Muscle layer of duodenum (tissue), 2 donors: ENCODE data around the gene MAPRE2.

Source experiments
- H3K27ac ChIP-seq: one replicate; pipeline ENCODE4 v1.7.0; 2013; ENCODE audit warnings: mild to moderate bottlenecking, low read length
- H3K27me3 ChIP-seq: one replicate; pipeline ENCODE4 v1.7.0; 2013; ENCODE audit warnings: low read depth, mild to moderate bottlenecking, control low read depth, low read length
- H3K36me3 ChIP-seq, 2 donors: one replicate each; pipeline ENCODE4 v1.7.0; 2013; ENCODE audit warnings: low read length in 2 of 2, control low read depth in 1 of 2, mild to moderate bottlenecking in 1 of 2; ENCODE audit not compliant: insufficient read depth in 2 of 2, control insufficient read depth in 1 of 2
- H3K4me1 ChIP-seq, 2 donors: one replicate each; pipeline ENCODE4 v1.7.0; 2013; ENCODE audit warnings: low read length in 2 of 2, mild to moderate bottlenecking in 2 of 2, control low read depth in 1 of 2, moderate library complexity in 1 of 2; ENCODE audit not compliant: insufficient read depth in 2 of 2, control insufficient read depth in 1 of 2
- H3K4me3 ChIP-seq, 2 donors: one replicate each; pipeline ENCODE4 v1.7.0; 2013; ENCODE audit warnings: low read length in 2 of 2, low read depth in 1 of 2, mild to moderate bottlenecking in 1 of 2
- H3K9me3 ChIP-seq, 2 donors: one replicate each; pipeline ENCODE4 v1.7.0; 2013; ENCODE audit warnings: low read length in 2 of 2, control low read depth in 1 of 2, mild to moderate bottlenecking in 1 of 2; ENCODE audit not compliant: control insufficient read depth in 1 of 2
- donor health status: healthy.

The MAPRE2 gene

GRCh38 chr18:35019933-35020332 lies 21.3 kb upstream of the MAPRE2 start:
- no peaks in the 10 kb centered on the region for H3K27me3 ChIP-seq
- no peaks in the 10 kb centered on the region for H3K9me3 ChIP-seq
- H3K4me1 ChIP-seq = peaks cover 0 to 10% of the 10 kb centered on the region in 2 donors

GRCh38 chr18:35022426-35023001 lies 18.7 kb upstream of the MAPRE2 start:
- Histone ChIP-seq H3K27ac (no peak overlapping the region), H3K4me3 (no peak overlapping the region), H3K27me3 (no peaks in the 10 kb centered on the region), H3K4me1 (peaks cover 5 to 25% of the 10 kb centered on the region in 2 donors), H3K9me3 (no peaks in the 10 kb centered on the region), H3K36me3 (no peaks in the 10 kb centered on the region)

More at GRCh38 chr18:35019933-35020332, 21.3 kb upstream of the MAPRE2 start:
- Histone ChIP-seq H3K4me3 (no peak overlapping the region), H3K36me3 (no peaks in the 10 kb centered on the region), H3K27ac (no peak overlapping the region)

- no peaks in the 10 kb centered on the region for H3K27me3 ChIP-seq
- no peaks in the 10 kb centered on the region for H3K9me3 ChIP-seq
- no peak overlapping the region for H3K27ac ChIP-seq
- H3K4me1 ChIP-seq = peaks cover 5 to 25% of the 10 kb centered on the region in 2 donors
- no peak overlapping the region for H3K4me3 ChIP-seq
- H3K36me3 ChIP-seq = no peaks in the 10 kb centered on the region
Observed at GRCh38 chr18:35024196-35024595, 17.0 kb upstream of the MAPRE2 start.

- Histone ChIP-seq H3K4me1 (peaks cover 6 to 25% of the 10 kb centered on the region in 2 donors), H3K4me3 (no peak overlapping the region), H3K27me3 (no peaks in the 10 kb centered on the region), H3K9me3 (no peaks in the 10 kb centered on the region), H3K27ac (no peak overlapping the region), H3K36me3 (no peaks in the 10 kb centered on the region)
Observed at GRCh38 chr18:35024965-35025364, 16.2 kb upstream of the MAPRE2 start.

- H3K27me3 ChIP-seq = no peaks in the 10 kb centered on the region
- H3K4me3 ChIP-seq = no peak overlapping the region
- no peaks in the 10 kb centered on the region for H3K9me3 ChIP-seq
- H3K4me1 ChIP-seq = peaks cover 12 to 22% of the 10 kb centered on the region in 2 donors
- no peaks in the 10 kb centered on the region for H3K36me3 ChIP-seq
- H3K27ac ChIP-seq = no peak overlapping the region
Observed at GRCh38 chr18:35026407-35027061, 14.7 kb upstream of the MAPRE2 start.

- Histone ChIP-seq H3K9me3 (no peaks in the 10 kb centered on the region), H3K4me1 (peaks cover 12 to 22% of the 10 kb centered on the region in 2 donors), H3K27ac (no peak overlapping the region), H3K36me3 (no peaks in the 10 kb centered on the region), H3K27me3 (no peaks in the 10 kb centered on the region), H3K4me3 (no peak overlapping the region)
Observed at GRCh38 chr18:35027206-35027605, 14.0 kb upstream of the MAPRE2 start.

GRCh38 chr18:35028536-35028935 lies 12.7 kb upstream of the MAPRE2 start:
- Histone ChIP-seq H3K27ac (no peak overlapping the region), H3K36me3 (no peaks in the 10 kb centered on the region), H3K27me3 (no peaks in the 10 kb centered on the region), H3K4me3 (no peak overlapping the region), H3K9me3 (no peaks in the 10 kb centered on the region), H3K4me1 (peaks cover 12 to 22% of the 10 kb centered on the region in 2 donors)

- Histone ChIP-seq H3K27ac (peak overlapping the region; percentile 76), H3K36me3 (no peaks in the 10 kb centered on the region), H3K27me3 (no peaks in the 10 kb centered on the region), H3K9me3 (no peaks in the 10 kb centered on the region), H3K4me1 (peaks cover 12 to 20% of the 10 kb centered on the region in 2 donors), H3K4me3 (peak overlapping the region in 1 of 2 donors; percentile 19)
Observed at GRCh38 chr18:35029103-35029502, 12.1 kb upstream of the MAPRE2 start.

GRCh38 chr18:35029770-35030169 lies 11.4 kb upstream of the MAPRE2 start:
- peaks cover 12 to 14% of the 10 kb centered on the region in 2 donors for H3K4me1 ChIP-seq
- no peaks in the 10 kb centered on the region for H3K27me3 ChIP-seq
- peak overlapping the region; percentile 76 for H3K27ac ChIP-seq
- H3K9me3 ChIP-seq = no peaks in the 10 kb centered on the region
- H3K36me3 ChIP-seq = no peaks in the 10 kb centered on the region
- peak overlapping the region; percentile 19 to 62 for H3K4me3 ChIP-seq

- Histone ChIP-seq H3K36me3 (no peaks in the 10 kb centered on the region), H3K9me3 (no peaks in the 10 kb centered on the region), H3K27me3 (no peaks in the 10 kb centered on the region), H3K27ac (peak overlapping the region; percentile 76), H3K4me1 (peaks cover 10 to 12% of the 10 kb centered on the region in 2 donors), H3K4me3 (peak overlapping the region; percentile 19 to 62)
Observed at GRCh38 chr18:35030277-35030989, 10.8 kb upstream of the MAPRE2 start.

GRCh38 chr18:35032113-35032512 lies 9.1 kb upstream of the MAPRE2 start:
- peaks cover 0 to 7% of the 10 kb centered on the region in 2 donors for H3K4me1 ChIP-seq
- no peak overlapping the region for H3K4me3 ChIP-seq
- no peaks in the 10 kb centered on the region for H3K27me3 ChIP-seq
- H3K36me3 ChIP-seq = no peaks in the 10 kb centered on the region
- H3K9me3 ChIP-seq = no peaks in the 10 kb centered on the region
- H3K27ac ChIP-seq = no peak overlapping the region
